Mononuclear cell (primary cell): ENCODE measurements around the gene MCC. TPM values are rescaled to one million over a fixed set of nuclear protein-coding genes. Genes with fewer than 3 reads are reported as not detected.

Experiments used
- H3K27me3 ChIP-seq: 2 replicates; pipeline ENCODE4 v1.6.0; 2011; ENCODE audit warnings: low read length, control low read depth; ENCODE audit not compliant: insufficient read depth
- H3K4me1 ChIP-seq: 2 replicates; pipeline ENCODE4 v1.5.1; 2011; ENCODE audit warnings: mild to moderate bottlenecking, low read length, control low read depth; ENCODE audit not compliant: insufficient read depth
- H3K4me3 ChIP-seq: 2 replicates; pipeline ENCODE4 v1.5.1; 2011; ENCODE audit warnings: mild to moderate bottlenecking, low read length, moderate library complexity
- H3K9me3 ChIP-seq: 2 replicates; pipeline ENCODE4 v1.5.1; 2011; ENCODE audit warnings: low read depth, mild to moderate bottlenecking, control low read depth, low read length
- total RNA-seq: library from RNA; depleted of rRNA; stranded (reverse); fragments of >200 nt; gene quantifications from one replicate; pipeline ENCODE4 v1.2.3, GENCODE V29; 2012

MCC gene
- total RNA-seq, 1 donor: 1.0 TPM

DNA sequence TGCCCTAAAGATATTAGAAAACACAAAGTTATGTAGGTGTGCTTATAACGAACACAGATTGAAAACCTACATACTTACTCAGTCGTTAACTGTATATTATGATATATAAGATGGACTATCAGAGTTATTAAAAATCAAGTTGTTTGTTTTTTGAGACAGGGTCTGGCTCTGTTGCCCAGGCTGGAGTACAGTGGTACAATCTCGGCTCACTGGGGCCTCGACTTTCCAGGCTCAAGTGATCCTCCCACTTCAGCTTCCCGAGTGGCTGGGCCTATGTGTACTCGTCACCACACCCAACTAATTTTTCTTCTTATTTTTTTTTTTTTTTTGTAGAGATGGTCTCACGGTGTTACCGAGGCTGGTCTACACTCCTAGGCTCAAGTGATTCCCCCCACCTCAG lies 211.8 kb downstream of the MCC start:
- Histone ChIP-seq H3K4me3 (no peak overlapping the region), H3K9me3 (no peaks in the 10 kb centered on the region), H3K27me3 (no peaks in the 10 kb centered on the region), H3K4me1 (no peaks in the 10 kb centered on the region)

DNA sequence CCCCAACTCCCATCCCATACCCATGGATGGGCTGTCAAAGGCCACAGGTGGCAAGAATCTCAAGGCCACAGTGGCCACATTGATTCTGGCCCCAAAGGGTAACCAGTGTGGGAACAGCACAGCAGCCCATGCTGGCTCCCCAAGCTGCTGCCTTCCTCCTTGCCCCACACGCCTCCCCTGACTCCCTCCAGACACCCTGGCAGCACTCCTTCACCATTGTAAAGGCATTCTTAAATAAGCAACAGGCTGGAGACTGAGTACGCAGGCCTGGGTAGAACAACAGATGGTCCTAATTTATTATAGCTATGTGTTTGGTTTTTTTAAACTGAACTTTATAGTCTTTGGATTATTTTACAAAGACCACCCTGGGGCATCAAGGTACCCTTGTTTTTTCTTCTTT lies 212.3 kb downstream of the MCC start:
- Histone ChIP-seq H3K27me3 (no peaks in the 10 kb centered on the region), H3K4me1 (no peaks in the 10 kb centered on the region), H3K4me3 (no peak overlapping the region), H3K9me3 (no peaks in the 10 kb centered on the region)

GRCh38 chr5:113274836-113275414 lies 213.3 kb downstream of the MCC start:
- Histone ChIP-seq H3K4me3 (no peak overlapping the region), H3K27me3 (no peaks in the 10 kb centered on the region), H3K4me1 (no peaks in the 10 kb centered on the region), H3K9me3 (no peaks in the 10 kb centered on the region)

DNA sequence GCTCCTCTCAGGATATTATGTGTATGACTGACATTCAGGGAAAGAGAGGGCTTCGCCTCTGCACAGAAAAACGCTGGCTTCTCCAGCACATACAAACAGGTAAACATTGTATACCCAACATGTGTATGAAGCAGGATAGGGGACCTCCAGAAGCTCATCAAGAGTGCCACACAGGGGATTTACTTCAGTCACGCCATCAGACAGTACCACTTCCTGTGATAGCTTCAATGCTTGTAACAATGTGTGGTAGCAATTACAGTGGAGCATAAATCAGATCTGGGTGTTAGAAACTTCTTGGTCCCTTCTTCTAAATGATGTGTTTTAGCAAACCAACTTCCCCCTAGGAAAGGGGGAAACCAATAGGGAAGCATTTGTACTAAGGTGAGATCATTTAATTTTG lies 214.3 kb downstream of the MCC start:
- H3K4me3 ChIP-seq: no peak overlapping the region
- H3K9me3 ChIP-seq: no peaks in the 10 kb centered on the region
- H3K27me3 ChIP-seq: no peaks in the 10 kb centered on the region
- no peaks in the 10 kb centered on the region for H3K4me1 ChIP-seq

- no peaks in the 10 kb centered on the region for H3K9me3 ChIP-seq
- H3K4me3 ChIP-seq: no peak overlapping the region
- H3K4me1 ChIP-seq: no peaks in the 10 kb centered on the region
- H3K27me3 ChIP-seq: no peaks in the 10 kb centered on the region
Measured at GRCh38 chr5:113271745-113272454, 216.4 kb downstream of the MCC start.

- Histone ChIP-seq H3K4me1 (no peaks in the 10 kb centered on the region), H3K9me3 (no peaks in the 10 kb centered on the region), H3K27me3 (no peaks in the 10 kb centered on the region), H3K4me3 (no peak overlapping the region)
Measured at GRCh38 chr5:113271015-113271414, 217.2 kb downstream of the MCC start.

DNA sequence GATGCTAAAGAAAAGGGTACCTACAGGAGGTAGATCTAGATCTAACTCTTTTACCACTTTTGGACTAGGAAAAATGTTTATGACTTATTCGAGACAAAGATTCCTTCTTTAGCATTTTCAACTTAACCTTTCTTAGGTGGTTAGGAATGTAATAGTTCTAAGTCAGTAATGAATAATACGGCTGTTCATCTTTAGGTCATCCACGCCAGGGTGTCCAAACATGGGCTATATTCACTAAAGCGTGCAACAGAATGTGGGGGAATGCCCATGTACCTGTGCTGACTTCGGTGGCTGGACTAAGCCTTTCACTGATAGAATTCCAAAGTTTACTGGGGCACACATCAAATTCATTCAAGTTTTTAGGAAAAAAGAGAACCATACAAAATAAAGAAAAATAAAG lies 218.2 kb downstream of the MCC start:
- Histone ChIP-seq H3K27me3 (no peaks in the 10 kb centered on the region), H3K9me3 (no peaks in the 10 kb centered on the region), H3K4me3 (no peak overlapping the region), H3K4me1 (no peaks in the 10 kb centered on the region)

DNA sequence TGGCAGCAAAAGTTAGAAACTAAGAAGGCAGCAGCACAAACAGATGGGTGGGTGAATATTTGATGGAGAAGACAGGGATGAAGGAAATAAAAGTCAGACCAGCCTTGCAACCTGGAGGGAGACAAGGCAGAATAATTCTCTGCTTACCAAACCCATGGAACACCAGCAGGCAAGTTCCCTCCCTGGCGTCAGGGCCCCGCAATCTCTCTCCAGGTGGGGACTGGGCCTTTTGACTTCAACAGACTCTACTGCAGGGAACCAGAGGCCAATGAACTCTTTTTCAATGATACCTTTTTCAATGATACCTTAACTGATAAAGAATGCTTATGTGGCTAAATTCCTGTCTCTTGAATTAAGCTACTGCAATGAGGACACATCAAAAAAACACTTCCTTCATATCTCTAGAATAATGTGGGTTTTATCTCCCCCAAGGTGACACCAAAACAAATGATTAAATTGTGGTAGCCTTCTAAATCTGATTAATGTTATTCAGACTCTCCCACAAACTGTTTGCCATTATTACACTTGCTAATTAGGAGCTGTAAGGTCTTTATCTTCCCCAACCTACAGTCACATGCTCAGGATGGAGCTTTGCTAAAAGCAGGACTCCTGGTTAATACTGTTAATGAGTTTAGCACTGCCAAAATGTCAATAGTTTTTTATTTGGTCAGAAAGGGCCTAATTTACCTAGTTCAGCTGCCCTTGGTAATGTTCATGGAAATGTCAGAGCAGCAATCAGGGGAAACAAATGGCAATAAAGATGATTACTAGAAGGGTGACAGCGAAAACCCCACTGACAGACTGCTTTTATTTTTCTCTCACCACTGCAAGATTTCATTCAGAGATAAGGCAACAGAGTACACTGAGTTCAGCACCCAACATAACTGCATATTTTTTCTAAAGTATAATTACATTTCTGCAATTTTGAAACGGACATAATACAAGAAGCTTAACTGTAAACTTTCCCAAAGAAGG lies 218.9 kb downstream of the MCC start:
- no peaks in the 10 kb centered on the region for H3K27me3 ChIP-seq
- no peaks in the 10 kb centered on the region for H3K9me3 ChIP-seq
- no peaks in the 10 kb centered on the region for H3K4me1 ChIP-seq
- no peak overlapping the region for H3K4me3 ChIP-seq

GRCh38 chr5:113268232-113268631 lies 220.0 kb downstream of the MCC start:
- Histone ChIP-seq H3K9me3 (no peaks in the 10 kb centered on the region), H3K27me3 (no peaks in the 10 kb centered on the region), H3K4me3 (no peak overlapping the region), H3K4me1 (no peaks in the 10 kb centered on the region)

DNA sequence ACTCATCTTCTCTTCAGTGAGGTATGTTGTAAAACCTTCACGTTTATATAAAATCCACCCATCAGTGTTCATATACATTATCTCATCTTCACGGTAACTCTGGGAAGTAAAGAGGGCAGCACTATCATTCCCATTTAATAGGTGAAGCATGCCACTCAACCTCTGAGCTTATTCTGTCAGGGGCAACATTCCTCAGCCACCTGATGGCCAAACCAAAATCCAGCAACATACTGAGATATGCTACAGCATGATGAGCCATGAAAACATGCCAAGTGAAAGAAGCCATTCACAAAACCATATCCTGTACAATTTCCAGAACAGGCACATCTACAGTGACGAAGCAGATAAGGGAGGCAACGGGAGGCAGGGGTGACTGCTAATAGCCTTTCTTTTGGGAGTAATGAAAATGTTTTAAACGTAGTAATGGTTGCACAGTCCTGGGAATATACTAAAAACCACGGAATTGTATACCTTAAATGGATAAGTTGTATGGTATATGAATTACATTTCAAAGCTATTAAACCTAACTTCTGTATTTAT lies 220.8 kb downstream of the MCC start:
- Histone ChIP-seq H3K9me3 (no peaks in the 10 kb centered on the region), H3K4me1 (no peaks in the 10 kb centered on the region), H3K4me3 (no peak overlapping the region), H3K27me3 (no peaks in the 10 kb centered on the region)

DNA sequence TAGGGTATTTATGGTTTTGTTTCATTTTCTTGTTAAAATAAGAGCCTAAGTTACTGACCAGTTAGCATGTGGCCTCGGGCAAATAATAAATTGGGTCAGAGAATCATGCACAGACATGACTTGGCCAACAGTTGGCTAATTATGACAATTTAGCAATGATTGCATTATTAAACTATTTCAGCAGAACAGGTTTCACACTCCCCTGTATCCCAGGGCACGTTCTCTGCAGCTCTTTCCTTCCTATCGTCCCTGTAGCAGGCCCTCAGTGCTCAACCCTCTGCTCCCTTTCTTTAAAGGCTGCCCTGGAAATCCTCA lies 221.4 kb downstream of the MCC start:
- Histone ChIP-seq H3K4me1 (no peaks in the 10 kb centered on the region), H3K9me3 (no peaks in the 10 kb centered on the region), H3K4me3 (no peak overlapping the region), H3K27me3 (no peaks in the 10 kb centered on the region)

- H3K9me3 ChIP-seq: no peaks in the 10 kb centered on the region
- no peaks in the 10 kb centered on the region for H3K4me1 ChIP-seq
- no peak overlapping the region for H3K4me3 ChIP-seq
- H3K27me3 ChIP-seq: no peaks in the 10 kb centered on the region
Measured at GRCh38 chr5:113266227-113266912, 221.9 kb downstream of the MCC start.

DNA sequence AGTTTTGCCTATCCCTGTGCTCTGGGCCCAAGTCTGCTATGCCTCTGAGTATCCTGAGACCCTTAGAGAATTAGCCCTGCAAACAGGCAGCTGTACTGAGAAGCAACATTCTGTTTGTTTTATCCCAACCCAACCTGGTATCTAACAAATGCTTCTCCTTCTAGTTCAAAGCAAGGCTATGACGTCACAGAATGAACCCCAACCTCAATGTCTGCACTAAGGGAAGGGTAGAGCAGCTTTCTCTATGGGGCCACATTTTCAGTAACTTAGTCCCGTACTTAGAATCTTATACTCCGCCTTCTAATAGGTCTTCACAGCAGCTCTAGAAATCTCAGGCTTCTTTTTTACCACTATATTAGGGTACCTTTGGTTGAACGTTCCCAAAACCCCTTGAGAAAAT lies 223.1 kb downstream of the MCC start:
- H3K4me1 ChIP-seq: no peaks in the 10 kb centered on the region
- H3K9me3 ChIP-seq: no peaks in the 10 kb centered on the region
- no peaks in the 10 kb centered on the region for H3K27me3 ChIP-seq
- no peak overlapping the region for H3K4me3 ChIP-seq

GRCh38 chr5:113264046-113264445 lies 224.2 kb downstream of the MCC start:
- Histone ChIP-seq H3K4me1 (no peaks in the 10 kb centered on the region), H3K9me3 (no peaks in the 10 kb centered on the region), H3K27me3 (no peaks in the 10 kb centered on the region), H3K4me3 (no peak overlapping the region)

GRCh38 chr5:113263545-113263944 lies 224.7 kb downstream of the MCC start:
- H3K4me3 ChIP-seq: no peak overlapping the region
- no peaks in the 10 kb centered on the region for H3K4me1 ChIP-seq
- H3K27me3 ChIP-seq: no peaks in the 10 kb centered on the region
- H3K9me3 ChIP-seq: no peaks in the 10 kb centered on the region
